H1 (cell line): Measurements from ENCODE around the gene ACAP2. TPM values are rescaled to one million over a fixed set of nuclear protein-coding genes. Genes with fewer than 3 reads are reported as not detected.

Experiments
- CTCF ChIA-PET: fragments of 300-600 bp; sonication (Branson Sonifier 250); formaldehyde crosslinking; loops from one replicate; lab custom pipeline; 2021; ENCODE audit not compliant: partially characterized antibody; lab: Charles Lee
- POLR2A ChIA-PET: fragments of 300-600 bp; sonication (Branson Sonifier 250); formaldehyde crosslinking; loops from one replicate; lab custom pipeline; 2021; ENCODE audit warnings: inconsistent platforms; ENCODE audit not compliant: partially characterized antibody; lab: Charles Lee
- DNase-seq, 2 experiments: peaks; one replicate each; pipeline versions ENCODE4 v3.0.0 to v3.0.0-alpha.2; 2010 to 2022; ENCODE audit warnings: low spot score in 2 of 2, low read depth in 1 of 2, mixed read lengths in 1 of 2
- FAIRE-seq: peaks from 2 replicates; lab custom pipeline; 2011; peaks lifted over from hg19 to GRCh38; lab: Jason Lieb, UNC
- H2AFZ ChIP-seq: 2 replicates; pipeline ENCODE4 v1.8.1; 2012; ENCODE audit warnings: low read length, inconsistent platforms
- H2AK5ac ChIP-seq: 2 replicates; pipeline ENCODE4 v1.6.1; 2013; ENCODE audit warnings: low read depth, low read length
- H2BK120ac ChIP-seq: replicated peaks from 2 replicates; pipeline ENCODE3; 2013; ENCODE audit warnings: low read depth, low read length, inconsistent platforms
- H2BK12ac ChIP-seq: 2 replicates; pipeline ENCODE4 v1.6.1; 2013; ENCODE audit warnings: low read depth, low read length
- H2BK15ac ChIP-seq: 2 replicates; pipeline ENCODE4 v1.6.1; 2013; ENCODE audit warnings: low read length
- H2BK20ac ChIP-seq: 2 replicates; pipeline ENCODE4 v1.6.1; 2013; ENCODE audit warnings: low read length
- H2BK5ac ChIP-seq: 2 replicates; pipeline ENCODE4 v1.6.1; 2013; ENCODE audit warnings: low read depth, low read length
- H3K14ac ChIP-seq: 2 replicates; pipeline ENCODE4 v1.6.1; 2013; ENCODE audit warnings: inconsistent platforms; ENCODE audit not compliant: insufficient read length
- H3K18ac ChIP-seq: 2 replicates; pipeline ENCODE4 v1.6.1; 2013; ENCODE audit warnings: low read length; ENCODE audit errors: extremely low read depth
- H3K23ac ChIP-seq: 2 replicates; pipeline ENCODE4 v1.6.1; 2013; ENCODE audit warnings: inconsistent platforms; ENCODE audit not compliant: insufficient read length
- H3K23me2 ChIP-seq: 2 replicates; pipeline ENCODE4 v1.6.1; 2013; ENCODE audit warnings: low read depth, low read length
- H3K27ac ChIP-seq: 2 replicates; pipeline ENCODE4 v1.6.1; 2011; ENCODE audit warnings: low read depth, low read length, inconsistent platforms
- H3K27me3 ChIP-seq, 4 experiments: replicated peaks in 1 of 4; 1 replicate in 1 of 4; 2 replicates in 3 of 4; pipeline versions ENCODE4 v1.6.1 to v1.8.1; 2011 to 2013; ENCODE audit warnings: low read length in 3 of 4, mild to moderate bottlenecking in 3 of 4, inconsistent platforms in 2 of 4, mixed read lengths in 2 of 4, moderate library complexity in 1 of 4; ENCODE audit not compliant: control insufficient read depth in 3 of 4, insufficient read depth in 3 of 4; ENCODE audit errors: extremely low read depth in 1 of 4
- H3K36me3 ChIP-seq, 4 experiments: 2 replicates each; pipeline versions ENCODE4 v1.6.1 to v1.8.1; 2011 to 2013; ENCODE audit warnings: mild to moderate bottlenecking in 4 of 4, low read length in 3 of 4, moderate library complexity in 2 of 4, control low read depth in 1 of 4, inconsistent platforms in 1 of 4; ENCODE audit not compliant: insufficient read depth in 4 of 4, control insufficient read depth in 2 of 4
- H3K4ac ChIP-seq: replicated peaks from 2 replicates; pipeline ENCODE3; 2013; ENCODE audit warnings: low read length, low read depth, mixed read lengths, inconsistent platforms; ENCODE audit not compliant: insufficient read length
- H3K4me1 ChIP-seq, 4 experiments: replicated peaks in 1 of 4; 1 replicate in 1 of 4; 2 replicates in 3 of 4; pipeline versions ENCODE4 v1.6.1 to v1.8.1; 2011 to 2013; ENCODE audit warnings: low read length in 3 of 4, inconsistent platforms in 2 of 4, mixed read lengths in 1 of 4; ENCODE audit not compliant: insufficient read depth in 4 of 4, control insufficient read depth in 3 of 4
- H3K4me2 ChIP-seq, 2 experiments: 2 replicates each; pipeline versions ENCODE4 v1.6.1 to v1.8.1; 2011 to 2013; ENCODE audit warnings: low read depth in 2 of 2, low read length in 2 of 2, control low read depth in 1 of 2, inconsistent platforms in 1 of 2, mild to moderate bottlenecking in 1 of 2; ENCODE audit not compliant: insufficient read depth in 1 of 2
- H3K4me3 ChIP-seq, 4 experiments: fragments of 200-600, 300-600 bp in 1 of 4; sonication (generic), shearing (Covaris generic), sonication (Bioruptor Twin) in 1 of 4; 2 replicates each; pipeline versions ENCODE4 v1.5.1 to v1.8.1; 2011 to 2016; ENCODE audit warnings: low read length in 4 of 4, low read depth in 3 of 4, control low read depth in 2 of 4, inconsistent platforms in 2 of 4, mild to moderate bottlenecking in 2 of 4, mixed read lengths in 1 of 4, moderate library complexity in 1 of 4; ENCODE audit not compliant: insufficient read depth in 2 of 4; ENCODE audit errors: extremely low read depth in 1 of 4
- H3K56ac ChIP-seq: replicated peaks from 2 replicates; pipeline ENCODE3; 2013; ENCODE audit warnings: low read depth, mild to moderate bottlenecking, mixed read lengths, low read length, inconsistent platforms; ENCODE audit not compliant: insufficient read length
- H3K79me1 ChIP-seq: 2 replicates; pipeline ENCODE4 v1.6.1; 2013; ENCODE audit warnings: low read depth, low read length, control low read depth
- H3K79me2 ChIP-seq, 2 experiments: 2 replicates each; pipeline versions ENCODE4 v1.6.1 to v1.8.1; 2012 to 2013; ENCODE audit warnings: low read length in 2 of 2, mild to moderate bottlenecking in 2 of 2, inconsistent platforms in 1 of 2; ENCODE audit not compliant: insufficient read depth in 2 of 2, control insufficient read depth in 1 of 2
- H3K9ac ChIP-seq, 4 experiments: replicated peaks in 1 of 4; 1 replicate in 1 of 4; 2 replicates in 3 of 4; pipeline versions ENCODE4 v1.6.1 to v1.8.1; 2011 to 2013; ENCODE audit warnings: low read depth in 3 of 4, low read length in 3 of 4, control low read depth in 2 of 4, mild to moderate bottlenecking in 2 of 4, moderate library complexity in 2 of 4, inconsistent platforms in 1 of 4; ENCODE audit errors: extremely low read depth in 1 of 4
- H3K9me3 ChIP-seq, 2 experiments: 2 replicates each; pipeline versions ENCODE4 v1.6.1 to v1.8.1; 2012 to 2013; ENCODE audit warnings: mild to moderate bottlenecking in 2 of 2, moderate library complexity in 2 of 2, control low read depth in 1 of 2, inconsistent platforms in 1 of 2, low read depth in 1 of 2, low read length in 1 of 2, mixed read lengths in 1 of 2; ENCODE audit not compliant: insufficient read depth in 2 of 2
- H4K20me1 ChIP-seq, 2 experiments: replicated peaks in 1 of 2; 2 replicates each; pipeline versions ENCODE3 to v1.8.1; 2011 to 2013; ENCODE audit warnings: inconsistent platforms in 2 of 2, low read length in 2 of 2, mild to moderate bottlenecking in 1 of 2; ENCODE audit not compliant: insufficient read depth in 2 of 2, control insufficient read depth in 1 of 2
- H4K5ac ChIP-seq: 2 replicates; pipeline ENCODE4 v1.6.1; 2013; ENCODE audit warnings: low read length, low read depth, mixed read lengths, inconsistent platforms; ENCODE audit not compliant: insufficient read length
- H4K8ac ChIP-seq: 2 replicates; pipeline ENCODE4 v1.8.0; 2013; ENCODE audit warnings: mild to moderate bottlenecking, moderate library complexity, low read length, inconsistent platforms; ENCODE audit not compliant: insufficient read depth; ENCODE audit errors: extremely low read depth
- H4K91ac ChIP-seq: replicated peaks from 2 replicates; pipeline ENCODE3; 2013; ENCODE audit warnings: low read length, mixed read lengths, inconsistent platforms; ENCODE audit not compliant: insufficient read length
- ATF3 ChIP-seq: IDR thresholded peaks from 2 replicates; pipeline ENCODE4 v1.6.1; 2011; ENCODE audit warnings: low read depth, mild to moderate bottlenecking, low read length; ENCODE audit not compliant: insufficient read depth
- KDM4A ChIP-seq: IDR thresholded peaks from one replicate; pipeline ENCODE4 v1.7.1; 2012; ENCODE audit warnings: low read depth, mild to moderate bottlenecking, moderate library complexity, low read length, inconsistent platforms; ENCODE audit not compliant: severe bottlenecking
- WGBS, 2 experiments: shearing (Covaris generic) in 1 of 2; methylation state at CpG; one replicate each; pipeline versions ENCODE4 v1.1.6 to v1.1.7; 2013 to 2015; ENCODE audit warnings: low lambda C conversion rate in 2 of 2, mixed read lengths in 2 of 2, inconsistent platforms in 1 of 2, low coverage in 1 of 2, missing lambda C conversion rate in 1 of 2; ENCODE audit not compliant: insufficient replicate concordance in 2 of 2, insufficient coverage in 1 of 2, insufficient read length in 1 of 2; ENCODE audit errors: extremely low coverage in 1 of 2, missing lambda C conversion rate in 1 of 2; 5-methylcytosine and 5-hydroxymethylcytosine counted together
- polyA plus RNA-seq, 7 experiments: library from polyadenylated mRNA; depleted of rRNA in 3 of 7; stranded (reverse) in 5 of 7; unstranded in 2 of 7; fragments of >200 nt in 5 of 7; fragments of 200-250 nt in 2 of 7; gene quantifications; 1 replicate in 5 of 7; 2 replicates in 1 of 7; 4 replicates in 1 of 7; pipeline versions ENCODE4 v1.2.1 to v1.2.3, GENCODE V29; 2011 to 2013; ENCODE audit warnings: missing spikeins in 2 of 7, mixed read lengths in 2 of 7
- total RNA-seq: library from RNA; stranded (reverse); fragmentation: NEBNext Ultra II Directional; extraction: Animal tissue kit (Norgen Biotek cat#: 25700); gene quantifications from 2 replicates; pipeline ENCODE4 v1.2.1, GENCODE V29; 2021

Gene ACAP2
- total and polyA plus RNA-seq, 2 of the 8 experiments (the other 6 are each of a cell fraction or from before 2014, with no cell fraction given), result 7.7 to 37.3 TPM

GRCh38 chr3:195312714-195313113 is 130.1 kb downstream of the ACAP2 start:
- no peak overlapping the region for H3K18ac ChIP-seq
- FAIRE-seq, result no peak
- no peaks in the 10 kb centered on the region for H3K79me1 ChIP-seq
- H3K9me3 ChIP-seq, result no peaks in the 10 kb centered on the region
- H2AFZ ChIP-seq, result no peak overlapping the region
- no peaks in the 10 kb centered on the region for H3K4me1 ChIP-seq
- no peaks in the 10 kb centered on the region for H3K79me2 ChIP-seq
- H3K27ac ChIP-seq, result no peak overlapping the region
- H3K23me2 ChIP-seq, result no peaks in the 10 kb centered on the region
- 93 to 100% methylated on average over 1 to 6 of the region's 6 CpGs for WGBS, 2 experiments
- H3K4ac ChIP-seq, result no peak overlapping the region
- ChIA-PET CTCF (no interaction called here), POLR2A (no interaction called here)
- H4K91ac ChIP-seq, result no peak overlapping the region
- no peak for DNase-seq
- no peak overlapping the region for H3K4me3 ChIP-seq
- H4K8ac ChIP-seq, result no peak overlapping the region
- H3K36me3 ChIP-seq, result no peaks in the 10 kb centered on the region; a peak in 1 of 8 replicates
- no peak overlapping the region for H3K9ac ChIP-seq
- no peak overlapping the region for H3K4me2 ChIP-seq
- no peak overlapping the region for H2BK120ac ChIP-seq
- H4K5ac ChIP-seq, result no peak overlapping the region
- H3K14ac ChIP-seq, result no peak overlapping the region
- H2BK15ac ChIP-seq, result no peak overlapping the region
- H2AK5ac ChIP-seq, result no peak overlapping the region
- peaks cover 0 to 1% (median 0%) of the 10 kb centered on the region in 4 experiments; a peak in 1 of 7 replicates for H3K27me3 ChIP-seq
- no peaks in the 10 kb centered on the region for H4K20me1 ChIP-seq
- TF ChIP-seq KDM4A (no peak), ATF3 (no peak)
- H3K56ac ChIP-seq, result no peak overlapping the region
- H2BK12ac ChIP-seq, result no peak overlapping the region
- no peak overlapping the region for H2BK5ac ChIP-seq
- no peak overlapping the region for H3K23ac ChIP-seq
- H2BK20ac ChIP-seq, result no peak overlapping the region
